MM.1S (cell line): Measurements from ENCODE around the gene GSS.

Source experiments
- DNase-seq: peaks from one replicate; pipeline ENCODE4 v3.0.0-alpha.2; 2015
- H2AFZ ChIP-seq: fragments of 300-600 bp; sonication (generic); 2 replicates; pipeline ENCODE4 v1.6.0; 2016; ENCODE audit warnings: antibody characterized with exemption, low read length
- H3F3A ChIP-seq: fragments of 300-600 bp; sonication (generic); 2 replicates; pipeline ENCODE4 v1.6.1; 2016; ENCODE audit warnings: mild to moderate bottlenecking, antibody characterized with exemption, low read length, moderate library complexity, mixed read lengths; ENCODE audit not compliant: insufficient read depth
- H3K27ac ChIP-seq: fragments of 300-600 bp; sonication (generic); 2 replicates; pipeline ENCODE4 v1.5.1; 2016; ENCODE audit warnings: mild to moderate bottlenecking, low read length
- H3K27me3 ChIP-seq: fragments of 300-600 bp; sonication (generic); replicated peaks from 2 replicates; pipeline ENCODE4 v1.6.0; 2016; ENCODE audit warnings: low read length; ENCODE audit not compliant: insufficient read depth
- H3K36me3 ChIP-seq: fragments of 300-600 bp; sonication (generic); replicated peaks from 2 replicates; pipeline ENCODE4 v1.6.1; 2016; ENCODE audit warnings: mild to moderate bottlenecking, low read length, mixed read lengths; ENCODE audit not compliant: insufficient read depth
- H3K4me1 ChIP-seq: fragments of 300-600 bp; sonication (generic); 2 replicates; pipeline ENCODE4 v1.6.1; 2016; ENCODE audit warnings: low read length, mixed read lengths
- H3K4me2 ChIP-seq: fragments of 300-600 bp; sonication (generic); 2 replicates; pipeline ENCODE4 v1.6.0; 2016; ENCODE audit warnings: low read depth, low read length
- H3K4me3 ChIP-seq: fragments of 300-600 bp; sonication (generic); 2 replicates; pipeline ENCODE4 v1.5.1; 2016; ENCODE audit warnings: low read length, mixed read lengths
- H3K79me2 ChIP-seq: fragments of 300-600 bp; sonication (generic); 2 replicates; pipeline ENCODE4 v1.6.1; 2016; ENCODE audit warnings: mixed run types, low read length, mixed read lengths
- H3K9ac ChIP-seq: fragments of 300-600 bp; sonication (generic); 2 replicates; pipeline ENCODE4 v1.6.1; 2016; ENCODE audit warnings: low read length, mixed read lengths
- H3K9me2 ChIP-seq: fragments of 300-600 bp; sonication (generic); replicated peaks from 2 replicates; pipeline ENCODE4 v1.6.1; 2016; ENCODE audit warnings: mild to moderate bottlenecking, low read length, mixed read lengths; ENCODE audit not compliant: insufficient read depth
- H3K9me3 ChIP-seq: fragments of 300-600 bp; sonication (generic); replicated peaks from 2 replicates; pipeline ENCODE4 v1.6.1; 2016; ENCODE audit warnings: mild to moderate bottlenecking, low read length, mixed read lengths; ENCODE audit not compliant: insufficient read depth
- H4K20me1 ChIP-seq: fragments of 300-600 bp; sonication (generic); 2 replicates; pipeline ENCODE4 v1.6.1; 2016; ENCODE audit warnings: mild to moderate bottlenecking, low read length, moderate library complexity, mixed read lengths; ENCODE audit not compliant: insufficient read depth
- CTCF ChIP-seq: fragments of 300-600 bp; sonication (generic); IDR thresholded peaks from 2 replicates; pipeline ENCODE4 v1.5.1; 2016; ENCODE audit warnings: antibody characterized with exemption, low read length, mixed read lengths
- EZH2 ChIP-seq: fragments of 300-600 bp; sonication (generic); optimal IDR thresholded peaks from 2 replicates; pipeline ENCODE3; 2017; ENCODE audit warnings: low read depth, mild to moderate bottlenecking, antibody characterized with exemption, low read length, mixed read lengths
- EZH2phosphoT487 ChIP-seq: fragments of 300-600 bp; sonication (generic); IDR thresholded peaks from 2 replicates; pipeline ENCODE4 v1.6.1; 2018; ENCODE audit warnings: antibody characterized with exemption, low read length

The GSS gene

GRCh38 chr20:35000922-35001595 lies 45.5 kb upstream of the GSS start:
- no peak overlapping the region for H3K4me3 ChIP-seq
- no peaks in the 10 kb centered on the region for H3F3A ChIP-seq
- no peaks in the 10 kb centered on the region for H3K9me3 ChIP-seq
- TF ChIP-seq CTCF (no peak), EZH2 (no peak), EZH2phosphoT487 (no peak)
- H3K27ac ChIP-seq = no peak overlapping the region
- no peaks in the 10 kb centered on the region for H3K36me3 ChIP-seq
- H3K9ac ChIP-seq = no peak overlapping the region
- no peaks in the 10 kb centered on the region for H3K9me2 ChIP-seq
- H3K4me2 ChIP-seq = no peak overlapping the region
- no peaks in the 10 kb centered on the region for H4K20me1 ChIP-seq
- no peaks in the 10 kb centered on the region for H3K4me1 ChIP-seq
- H2AFZ ChIP-seq = no peak overlapping the region
- no peaks in the 10 kb centered on the region for H3K27me3 ChIP-seq
- no peaks in the 10 kb centered on the region for H3K79me2 ChIP-seq
- DNase-seq = no peak

DNA sequence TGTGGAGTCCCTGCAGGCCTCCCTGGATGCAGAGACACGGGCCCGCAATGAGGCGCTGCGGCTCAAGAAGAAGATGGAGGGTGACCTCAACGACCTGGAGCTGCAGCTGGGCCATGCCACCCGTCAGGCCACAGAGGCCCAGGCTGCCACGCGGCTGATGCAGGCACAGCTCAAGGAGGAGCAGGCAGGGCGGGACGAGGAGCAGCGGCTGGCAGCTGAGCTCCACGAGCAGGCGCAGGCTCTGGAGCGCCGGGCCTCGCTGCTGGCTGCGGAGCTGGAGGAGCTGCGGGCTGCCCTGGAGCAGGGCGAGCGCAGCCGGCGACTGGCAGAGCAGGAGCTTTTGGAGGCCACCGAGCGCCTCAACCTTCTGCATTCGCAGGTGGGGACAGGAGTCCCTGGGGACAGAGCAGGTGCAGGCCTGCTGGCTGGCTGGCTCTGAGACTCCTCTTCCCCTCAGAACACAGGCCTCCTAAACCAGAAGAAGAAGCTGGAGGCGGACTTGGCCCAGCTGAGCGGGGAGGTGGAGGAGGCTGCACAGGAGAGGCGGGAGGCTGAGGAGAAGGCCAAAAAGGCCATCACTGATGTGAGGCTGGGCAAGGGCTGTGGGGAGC lies 44.8 kb upstream of the GSS start:
- H3K36me3 ChIP-seq = no peaks in the 10 kb centered on the region
- TF ChIP-seq CTCF (no peak), EZH2 (no peak), EZH2phosphoT487 (no peak)

DNA sequence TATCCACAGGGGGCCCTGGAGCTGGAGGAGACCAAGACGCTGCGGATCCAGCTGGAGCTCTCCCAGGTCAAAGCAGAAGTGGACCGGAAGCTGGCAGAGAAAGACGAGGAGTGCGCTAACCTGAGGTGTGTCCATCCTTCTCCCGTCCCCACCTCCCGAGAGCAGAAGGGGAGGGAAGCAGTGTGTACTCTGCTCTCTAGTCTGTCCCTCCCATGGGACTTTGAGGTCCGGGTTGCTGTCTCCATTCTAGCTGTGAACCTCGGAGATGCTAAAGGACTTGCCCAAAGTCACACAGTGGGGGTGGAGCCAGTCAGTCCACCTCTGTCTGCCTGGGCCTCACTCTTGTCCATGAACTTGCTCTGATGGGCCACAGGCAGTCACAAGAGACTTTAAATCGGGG lies 44.2 kb upstream of the GSS start:
- H3F3A ChIP-seq = no peaks in the 10 kb centered on the region
- TF ChIP-seq EZH2 (no peak), CTCF (no peak), EZH2phosphoT487 (no peak)
- H3K9me2 ChIP-seq = no peaks in the 10 kb centered on the region
- H3K79me2 ChIP-seq = no peaks in the 10 kb centered on the region
- H3K27me3 ChIP-seq = no peaks in the 10 kb centered on the region
- H3K27ac ChIP-seq = no peak overlapping the region
- no peak overlapping the region for H2AFZ ChIP-seq
- no peak overlapping the region for H3K9ac ChIP-seq
- H4K20me1 ChIP-seq = no peaks in the 10 kb centered on the region
- no peak overlapping the region for H3K4me3 ChIP-seq
- no peak overlapping the region for H3K4me2 ChIP-seq
- no peaks in the 10 kb centered on the region for H3K9me3 ChIP-seq
- H3K4me1 ChIP-seq = no peaks in the 10 kb centered on the region
- DNase-seq = no peak
- H3K36me3 ChIP-seq = no peaks in the 10 kb centered on the region

More for the DNA sequence above, 44.8 kb upstream of the GSS start:
- no peaks in the 10 kb centered on the region for H3K9me2 ChIP-seq
- H3K9ac ChIP-seq = no peak overlapping the region
- H3K27ac ChIP-seq = no peak overlapping the region
- H3K4me1 ChIP-seq = no peaks in the 10 kb centered on the region
- no peak overlapping the region for H2AFZ ChIP-seq
- no peak overlapping the region for H3K4me2 ChIP-seq
- H4K20me1 ChIP-seq = no peaks in the 10 kb centered on the region
- H3K79me2 ChIP-seq = no peaks in the 10 kb centered on the region
- H3K27me3 ChIP-seq = no peaks in the 10 kb centered on the region
- H3K4me3 ChIP-seq = no peak overlapping the region
- no peaks in the 10 kb centered on the region for H3F3A ChIP-seq
- DNase-seq = no peak
- H3K9me3 ChIP-seq = no peaks in the 10 kb centered on the region
